NCI-H2196 (cell line): Measurements from ENCODE around the gene BMPR1A.
"Not testable (repeated sequence)": the region's sequence is repeated elsewhere in the genome, so short reads cannot be mapped to it uniquely, and the experiment has no call there.

Experiments used
- DNase-seq: peaks from one replicate; lab custom pipeline; 2025; ENCODE audit not compliant: unreplicated experiment; lab: John Stamatoyannopoulos, UW

BMPR1A gene

GRCh38 chr10:86952697-86953096 lies 196.3 kb downstream of the BMPR1A start:
- not testable (repeated sequence) for DNase-seq

GRCh38 chr10:86953747-86954680 lies 197.6 kb downstream of the BMPR1A start:
- DNase-seq = no peak

GRCh38 chr10:86954681-86955500 lies 198.5 kb downstream of the BMPR1A start:
- no peak for DNase-seq

GRCh38 chr10:86955501-86956194 lies 199.2 kb downstream of the BMPR1A start:
- DNase-seq = no peak

GRCh38 chr10:86956195-86956847 lies 199.9 kb downstream of the BMPR1A start:
- DNase-seq = no peak

GRCh38 chr10:86956848-86957448 lies 200.5 kb downstream of the BMPR1A start:
- no peak for DNase-seq

- DNase-seq = no peak
Measured at GRCh38 chr10:86957471-86958115, 201.2 kb downstream of the BMPR1A start, which contains the start of gene MMRN2. Gene MMRN2 (minus strand): TSS chr10:86957615. CDS start chr10:86957541, 74 bp downstream.

- peak; percentile 21 for DNase-seq
Measured at GRCh38 chr10:86958116-86958900, 201.9 kb downstream of the BMPR1A start, which contains the start of gene SNCG. Gene SNCG (plus strand): TSS chr10:86958599. CDS start chr10:86958698, 99 bp downstream.

- DNase-seq = no peak
Measured at GRCh38 chr10:86958901-86959736, 202.7 kb downstream of the BMPR1A start.

- DNase-seq = no peak
Measured at GRCh38 chr10:86959737-86960002, 203.3 kb downstream of the BMPR1A start.

GRCh38 chr10:86960003-86960862 lies 203.8 kb downstream of the BMPR1A start:
- DNase-seq = no peak

GRCh38 chr10:86960863-86961434 lies 204.5 kb downstream of the BMPR1A start:
- no peak for DNase-seq

- DNase-seq = no peak
Measured at GRCh38 chr10:86961481-86962091, 205.2 kb downstream of the BMPR1A start.

- no peak for DNase-seq
Measured at GRCh38 chr10:86962136-86962980, 205.9 kb downstream of the BMPR1A start.

- DNase-seq = no peak
Measured at GRCh38 chr10:86962981-86963310, 206.5 kb downstream of the BMPR1A start.
